ENCODE data around the gene CACNA1A.

DNA sequence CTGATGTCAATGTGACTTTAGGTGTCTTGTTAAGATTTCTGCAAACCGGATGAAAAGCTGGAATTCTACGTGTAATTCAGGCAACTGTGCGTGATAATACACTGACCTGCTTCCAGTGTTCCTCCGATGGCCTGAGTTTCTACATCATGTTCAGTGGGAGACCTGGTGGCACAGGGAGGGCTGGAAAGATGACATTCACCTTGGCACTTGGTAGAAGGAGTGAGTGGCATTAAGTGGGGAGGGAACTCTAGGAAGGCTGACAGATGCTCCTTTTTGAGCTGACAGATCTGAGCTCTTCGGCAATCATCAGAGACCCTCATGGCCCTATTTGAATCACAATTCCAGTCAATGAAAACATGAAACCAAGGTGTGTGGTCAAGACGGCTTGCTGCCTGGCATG, 4.0 kb downstream of the CACNA1A start:
- TF ChIP-seq MAZ (IDR thresholded peaks at IDR 0.05; ENCODE audit: borderline replicate concordance, low read depth, low read length), result no peak
- TF ChIP-seq, protein P1, sequence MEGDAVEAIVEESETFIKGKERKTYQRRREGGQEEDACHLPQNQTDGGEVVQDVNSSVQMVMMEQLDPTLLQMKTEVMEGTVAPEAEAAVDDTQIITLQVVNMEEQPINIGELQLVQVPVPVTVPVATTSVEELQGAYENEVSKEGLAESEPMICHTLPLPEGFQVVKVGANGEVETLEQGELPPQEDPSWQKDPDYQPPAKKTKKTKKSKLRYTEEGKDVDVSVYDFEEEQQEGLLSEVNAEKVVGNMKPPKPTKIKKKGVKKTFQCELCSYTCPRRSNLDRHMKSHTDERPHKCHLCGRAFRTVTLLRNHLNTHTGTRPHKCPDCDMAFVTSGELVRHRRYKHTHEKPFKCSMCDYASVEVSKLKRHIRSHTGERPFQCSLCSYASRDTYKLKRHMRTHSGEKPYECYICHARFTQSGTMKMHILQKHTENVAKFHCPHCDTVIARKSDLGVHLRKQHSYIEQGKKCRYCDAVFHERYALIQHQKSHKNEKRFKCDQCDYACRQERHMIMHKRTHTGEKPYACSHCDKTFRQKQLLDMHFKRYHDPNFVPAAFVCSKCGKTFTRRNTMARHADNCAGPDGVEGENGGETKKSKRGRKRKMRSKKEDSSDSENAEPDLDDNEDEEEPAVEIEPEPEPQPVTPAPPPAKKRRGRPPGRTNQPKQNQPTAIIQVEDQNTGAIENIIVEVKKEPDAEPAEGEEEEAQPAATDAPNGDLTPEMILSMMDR (conservative IDR thresholded peaks at IDR 0.05; ENCODE audit: low read depth, low read length), result no peak
- TF ChIP-seq POLR2A (IDR thresholded peaks at IDR 0.05; ENCODE audit: low read depth, low read length), result no peak

All from IMR-90 (cell line).